Pons (tissue), 1 donor: ENCODE data around the gene OPCML.

ENCODE experiments used
- DNase-seq: peaks from one replicate; pipeline ENCODE4 v3.0.0-alpha.2; 2016; ENCODE audit warnings: low spot score

The OPCML gene

DNA sequence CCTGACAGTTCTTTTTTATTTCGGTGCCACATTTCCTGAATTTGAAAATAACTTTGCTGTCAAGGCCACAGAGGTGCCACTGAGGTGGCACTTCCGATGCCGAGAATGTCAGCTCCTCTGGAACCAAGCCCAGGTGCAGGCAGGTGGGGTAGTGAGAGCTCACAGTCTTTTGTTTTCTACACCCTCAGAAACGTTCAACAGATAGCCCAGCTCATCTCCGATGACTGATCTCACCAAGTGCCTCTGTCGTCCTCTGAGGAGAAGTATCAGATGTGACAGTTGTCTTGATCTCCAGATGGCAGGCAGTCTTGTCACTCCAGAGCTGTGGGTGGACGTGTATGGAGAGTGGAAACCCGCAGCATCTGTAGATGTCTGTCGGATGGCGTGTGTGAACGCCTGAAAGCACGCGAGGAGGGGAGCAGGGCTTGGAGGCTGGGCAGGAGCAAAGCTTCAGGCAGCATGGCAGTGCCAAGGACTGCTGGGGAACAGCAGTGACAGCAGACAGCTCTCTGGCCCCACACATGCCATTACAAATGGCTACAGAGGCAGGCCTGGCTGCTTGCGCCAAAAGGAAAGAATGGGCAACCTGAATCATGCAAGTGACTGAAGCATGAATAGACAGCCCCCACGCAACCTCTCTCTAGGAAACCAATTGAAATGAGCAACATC lies 877.0 kb downstream of the OPCML start:
- DNase-seq: no peak

DNA sequence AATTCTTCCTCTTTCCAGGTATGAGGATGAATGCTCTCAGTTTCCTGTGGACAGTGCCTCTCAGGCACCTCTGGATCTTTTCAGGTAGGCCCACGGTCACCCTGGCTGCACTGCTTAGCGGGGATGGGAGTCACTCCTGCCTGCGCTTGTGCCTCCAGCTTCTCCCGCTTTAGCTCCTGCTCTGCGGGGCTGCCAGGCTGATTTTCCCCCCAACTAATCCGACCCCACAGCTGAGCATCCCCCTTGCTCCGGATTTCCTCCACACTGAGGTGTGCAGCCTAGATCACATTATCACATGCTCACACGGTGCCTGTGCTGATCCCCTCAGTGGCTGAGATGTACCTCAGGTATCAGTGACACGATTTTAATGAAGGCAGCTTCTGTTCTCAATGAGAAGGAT lies 879.1 kb downstream of the OPCML start:
- no peak for DNase-seq

DNA sequence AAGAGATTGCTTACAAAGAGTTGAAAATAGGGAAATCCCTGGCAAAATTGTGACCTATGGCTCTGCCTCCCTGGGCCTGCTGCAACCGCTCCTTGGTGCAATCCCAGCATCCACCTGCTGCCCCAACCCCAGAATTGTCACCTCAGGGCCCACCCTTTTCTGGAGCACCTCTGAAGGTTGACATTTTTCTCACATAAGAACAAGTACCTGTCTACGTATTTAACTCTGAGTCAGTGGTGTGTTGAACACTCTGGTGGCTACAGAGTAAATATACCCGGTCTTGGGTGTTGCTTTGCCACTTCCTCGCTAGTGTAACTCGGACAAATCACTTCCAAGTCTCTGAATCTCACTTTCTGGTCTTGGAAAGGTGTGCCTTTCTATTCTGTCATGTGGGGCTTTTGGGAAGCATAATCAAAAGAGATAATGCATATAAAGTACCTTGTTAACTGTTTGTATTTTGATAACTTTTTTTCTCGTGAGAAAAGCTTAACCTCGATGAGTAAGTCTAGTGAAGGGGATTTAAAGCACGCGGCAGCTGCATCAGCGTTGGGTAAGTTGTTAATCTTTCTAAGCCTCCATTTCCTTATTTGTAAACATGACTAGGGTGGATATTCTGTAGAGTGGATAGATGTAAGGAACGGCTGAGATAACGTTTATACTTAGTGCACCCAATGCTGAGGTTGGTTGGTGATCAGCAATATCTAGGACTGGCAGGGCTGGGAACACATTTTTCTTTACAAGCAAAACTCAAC lies 881.2 kb downstream of the OPCML start:
- DNase-seq: no peak

DNA sequence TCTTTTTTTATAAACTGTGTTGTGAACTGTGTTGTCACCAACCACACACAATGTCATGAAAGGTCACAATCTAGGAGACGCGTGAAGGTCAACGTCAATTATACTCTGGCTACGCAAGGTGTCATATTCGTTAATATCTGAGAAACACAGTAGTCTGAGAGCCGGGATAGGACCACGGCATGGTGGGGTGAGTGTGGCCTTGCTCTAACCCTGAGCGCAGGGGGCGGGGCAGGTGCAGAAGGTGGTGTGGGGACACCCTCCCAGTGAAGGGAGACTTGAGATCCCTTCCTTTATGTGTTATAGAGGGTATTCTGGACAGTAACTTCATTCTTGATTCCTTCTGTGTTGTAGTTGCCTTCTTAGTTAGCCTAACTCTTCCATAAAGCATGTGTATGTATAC lies 883.0 kb downstream of the OPCML start:
- DNase-seq: no peak

DNA sequence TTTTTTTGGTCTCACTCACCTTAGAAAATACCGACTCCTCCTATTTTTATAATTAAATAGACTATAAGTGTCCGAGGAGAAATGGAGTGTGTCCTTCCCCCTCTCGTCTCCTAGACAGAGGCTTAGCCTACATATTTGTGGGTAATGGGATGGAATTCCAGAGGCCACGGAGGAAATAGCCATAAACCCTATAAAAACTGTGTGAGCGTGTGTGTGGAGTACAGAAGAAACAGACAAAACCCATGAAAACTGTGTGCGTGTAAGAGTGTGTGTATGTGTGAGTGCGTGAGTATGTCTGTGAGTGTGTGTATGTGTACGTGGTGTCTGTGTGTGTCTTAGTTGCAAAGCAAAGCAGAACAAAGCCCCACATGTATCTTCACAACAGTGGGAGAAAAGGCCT lies 883.5 kb downstream of the OPCML start:
- no peak for DNase-seq

DNA sequence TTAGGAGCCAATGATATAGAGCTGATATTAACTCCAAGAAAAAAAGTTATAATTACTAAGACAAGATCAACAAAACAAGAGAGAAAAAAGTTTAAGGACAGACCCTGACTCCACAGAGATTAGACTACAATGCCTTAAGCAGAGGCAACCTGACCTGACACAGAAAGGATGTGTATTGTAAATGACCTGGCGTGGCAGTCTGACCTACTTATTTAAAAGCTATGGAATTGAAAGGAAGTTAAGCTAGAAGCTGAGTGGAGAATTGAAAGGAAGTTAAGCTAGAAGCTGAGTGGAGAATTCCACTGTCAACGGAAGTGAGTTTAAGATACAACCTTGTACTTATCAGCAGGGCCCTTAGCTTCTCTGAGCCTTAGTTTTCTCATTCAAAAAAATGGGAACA lies 885.4 kb downstream of the OPCML start:
- no peak for DNase-seq

DNA sequence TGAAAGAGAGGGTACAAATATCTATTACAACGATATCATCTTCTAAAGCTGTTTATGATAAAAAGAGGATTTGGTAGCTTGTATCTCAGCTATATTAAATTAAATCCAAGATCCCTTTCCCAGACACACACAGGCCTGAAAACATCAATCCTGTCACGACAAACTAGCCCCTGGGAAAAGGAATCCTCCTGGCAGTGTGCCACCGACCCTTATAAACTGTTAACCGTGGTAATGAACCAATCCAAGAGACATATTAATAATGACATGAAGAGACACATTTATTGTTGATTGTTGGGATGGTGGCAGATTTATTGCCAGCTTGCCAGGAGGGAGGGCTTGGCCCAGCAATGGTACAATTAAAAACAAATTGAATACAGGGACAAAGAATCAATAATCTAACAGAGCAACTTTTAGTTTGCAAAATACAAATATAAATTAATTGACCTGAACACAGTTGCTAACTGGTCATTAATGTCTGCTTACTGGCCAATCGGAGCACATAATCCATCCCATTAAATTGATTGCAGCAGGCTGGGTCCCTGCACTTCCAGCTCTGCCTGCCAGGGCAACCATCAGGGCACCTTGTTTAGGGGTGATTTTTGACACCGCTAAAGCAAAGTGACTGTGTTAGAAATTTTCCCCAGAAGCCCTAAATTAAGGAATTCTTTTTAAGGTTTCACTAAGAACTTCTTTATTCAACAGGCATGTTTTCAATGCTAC lies 887.6 kb downstream of the OPCML start:
- DNase-seq: no peak

DNA sequence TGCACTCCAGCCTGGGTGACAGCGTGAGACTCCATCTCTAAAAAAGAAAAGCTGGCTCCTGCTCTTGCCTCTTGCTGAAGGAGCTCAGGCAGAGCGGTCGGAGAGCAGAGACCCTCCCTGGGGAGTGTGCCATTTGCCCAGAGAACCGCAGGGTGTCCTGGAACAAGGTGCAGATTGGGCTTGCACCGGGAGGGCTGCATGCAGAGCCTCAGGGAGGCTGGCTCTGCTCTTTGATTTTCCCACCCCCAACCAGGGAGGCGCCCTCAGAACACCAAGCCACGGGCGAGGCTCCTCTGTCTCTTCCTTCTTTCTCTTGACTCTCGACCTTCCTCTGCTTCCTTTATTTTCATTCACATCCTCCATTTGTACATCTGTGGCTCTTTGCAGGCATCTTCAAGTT lies 889.1 kb downstream of the OPCML start:
- DNase-seq: no peak

DNA sequence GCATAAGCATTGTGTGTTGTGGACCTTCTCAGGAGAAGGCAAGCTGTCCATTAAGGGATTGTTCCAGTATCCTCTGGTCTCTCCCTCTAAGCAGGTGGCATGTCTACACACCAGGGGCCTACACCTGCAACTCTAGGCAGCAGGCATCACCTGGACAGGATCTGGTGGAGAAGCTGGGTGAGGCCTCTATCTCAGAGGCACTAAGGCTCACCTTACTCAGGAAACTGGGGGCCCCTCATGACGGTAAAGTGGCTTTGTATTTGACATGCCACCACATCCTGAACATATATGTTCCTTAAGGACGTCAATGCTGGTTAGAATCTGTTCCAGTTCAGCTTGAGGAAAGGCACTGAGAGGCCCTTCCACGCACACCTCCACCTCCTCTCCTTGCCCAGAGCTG lies 891.3 kb downstream of the OPCML start:
- no peak for DNase-seq

DNA sequence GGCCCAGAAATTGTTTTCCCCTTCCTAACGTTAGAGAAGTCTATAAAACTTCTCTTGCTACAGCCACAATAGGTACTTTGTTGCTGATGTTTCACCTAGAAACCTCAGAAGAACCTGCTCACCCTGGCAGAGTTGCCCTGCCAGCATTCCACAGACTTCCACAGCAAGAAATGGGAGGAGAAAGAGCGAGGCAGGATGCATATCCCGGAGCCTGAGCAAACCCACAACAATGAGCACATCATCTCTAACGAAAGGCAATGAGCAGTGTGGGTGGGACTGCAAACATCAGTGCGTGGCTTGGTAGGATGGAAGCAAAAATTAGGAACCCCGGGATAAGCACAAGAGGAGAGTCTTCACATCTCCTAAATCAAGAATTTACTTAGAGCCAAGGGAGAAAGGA lies 892.3 kb downstream of the OPCML start:
- no peak for DNase-seq

DNA sequence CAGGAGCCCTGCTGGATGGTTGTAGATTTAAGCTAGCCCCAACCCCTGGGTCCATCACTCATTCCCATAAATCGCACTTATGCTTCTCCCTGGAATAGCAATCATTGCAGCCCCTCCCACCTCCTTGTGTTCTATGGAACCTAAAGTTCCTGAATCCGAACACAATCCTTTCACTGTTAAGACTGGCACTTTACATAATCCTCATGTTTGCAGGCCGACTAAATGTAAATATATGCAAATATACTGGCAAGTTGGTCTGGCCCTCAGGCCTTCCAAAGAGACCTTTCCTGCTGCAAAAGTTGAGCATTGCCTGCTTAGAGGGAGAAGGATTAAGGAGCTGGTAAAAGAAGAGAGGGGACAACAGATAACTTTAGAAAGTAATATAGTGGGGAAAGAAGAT lies 892.9 kb downstream of the OPCML start:
- no peak for DNase-seq

DNA sequence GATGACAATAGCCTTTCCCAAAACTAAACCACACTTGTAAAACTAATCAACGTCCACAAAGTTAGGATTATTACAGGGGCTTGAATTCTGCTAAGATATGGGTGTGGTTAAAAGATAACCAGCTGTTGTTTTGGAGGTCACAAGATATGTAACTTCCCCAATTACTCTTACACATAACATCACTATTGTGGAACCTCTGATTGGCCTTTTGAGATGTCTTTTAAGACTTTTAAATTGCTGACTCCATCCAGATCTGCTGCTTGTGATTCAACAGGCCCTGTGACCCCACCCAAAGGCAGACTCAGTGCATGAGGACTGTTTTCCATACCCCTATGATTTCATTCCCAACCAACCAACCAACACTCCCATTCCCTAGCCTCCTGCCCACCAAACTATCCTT lies 893.9 kb downstream of the OPCML start:
- no peak for DNase-seq

DNA sequence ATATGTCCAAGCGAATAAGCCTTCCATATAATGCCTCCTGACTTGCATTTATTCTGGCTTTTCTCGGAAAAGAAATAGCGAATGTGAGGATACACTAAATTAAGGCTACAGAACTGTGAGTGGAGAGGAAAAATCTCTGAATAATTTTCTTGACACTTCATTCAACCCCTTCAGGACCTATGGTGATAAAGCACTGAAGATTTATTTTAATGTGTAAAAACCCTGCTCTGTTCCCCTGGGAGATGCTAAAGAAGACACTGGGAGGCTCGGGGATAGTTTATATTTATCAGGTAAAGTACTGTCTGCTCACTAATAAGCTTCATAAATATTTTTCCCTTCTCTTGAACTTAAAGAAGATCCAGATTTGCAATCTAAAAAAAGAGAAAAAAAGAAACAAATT lies 895.8 kb downstream of the OPCML start:
- no peak for DNase-seq

DNA sequence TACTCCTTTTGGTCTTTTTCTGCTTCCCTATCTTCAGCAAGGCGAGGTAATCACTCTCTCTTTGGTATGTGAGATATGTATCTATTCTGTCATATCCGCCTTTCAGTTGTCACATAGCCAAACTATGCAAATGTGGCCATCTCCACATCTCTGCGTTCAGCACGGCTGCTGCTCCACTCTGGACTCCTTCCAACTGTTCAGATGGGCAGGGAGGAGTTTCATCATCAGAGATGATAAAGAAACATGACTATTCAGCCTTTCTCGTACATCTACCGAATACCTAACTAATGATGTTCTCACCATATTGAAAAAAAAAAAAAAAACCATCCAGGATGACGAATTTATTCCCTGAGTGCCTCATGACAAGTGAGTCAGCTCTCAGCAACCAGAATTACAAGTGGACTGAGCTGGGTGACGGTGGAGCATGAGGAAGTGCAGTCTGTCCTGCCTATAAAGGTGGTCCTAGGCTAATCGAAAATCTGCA lies 899.6 kb downstream of the OPCML start:
- no peak for DNase-seq

DNA sequence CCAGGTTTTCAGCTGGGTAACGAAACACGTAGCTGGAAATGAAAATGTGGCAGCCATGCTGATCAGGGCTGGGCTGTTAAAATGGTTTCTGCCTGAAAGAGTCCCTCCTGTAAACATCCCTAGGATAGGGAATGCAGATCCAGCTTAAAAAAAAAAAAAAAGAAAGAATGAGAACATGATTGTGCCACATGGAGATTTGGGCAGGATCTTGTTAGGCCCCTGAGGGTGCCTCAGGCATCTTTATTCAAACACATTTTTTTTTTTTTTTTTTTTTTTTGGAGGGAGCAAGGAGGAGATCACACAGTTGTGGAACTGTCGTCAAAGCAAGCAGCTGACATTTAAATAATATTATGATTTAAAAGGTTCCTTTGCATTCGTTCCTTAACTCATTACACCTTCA lies 900.3 kb downstream of the OPCML start:
- no peak for DNase-seq

DNA sequence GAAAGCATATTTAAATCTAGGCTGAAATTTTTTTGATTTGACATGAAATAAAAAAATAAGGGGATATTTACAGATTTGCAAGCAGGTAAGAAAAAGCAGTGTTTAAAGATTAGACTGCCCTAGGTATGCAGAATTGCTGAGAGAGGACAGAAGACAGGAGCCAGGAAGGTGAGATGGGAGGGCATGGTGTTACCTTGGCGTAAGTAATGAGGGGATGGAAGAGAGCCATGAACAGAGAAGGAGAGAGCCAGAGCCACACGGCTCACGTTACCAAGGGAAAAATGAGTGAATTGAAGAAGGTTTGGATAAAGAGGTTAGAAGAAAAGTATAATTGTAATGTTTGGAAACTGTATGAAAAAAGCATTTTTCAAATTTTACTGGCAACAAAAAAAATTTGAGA lies 904.3 kb downstream of the OPCML start:
- no peak for DNase-seq

DNA sequence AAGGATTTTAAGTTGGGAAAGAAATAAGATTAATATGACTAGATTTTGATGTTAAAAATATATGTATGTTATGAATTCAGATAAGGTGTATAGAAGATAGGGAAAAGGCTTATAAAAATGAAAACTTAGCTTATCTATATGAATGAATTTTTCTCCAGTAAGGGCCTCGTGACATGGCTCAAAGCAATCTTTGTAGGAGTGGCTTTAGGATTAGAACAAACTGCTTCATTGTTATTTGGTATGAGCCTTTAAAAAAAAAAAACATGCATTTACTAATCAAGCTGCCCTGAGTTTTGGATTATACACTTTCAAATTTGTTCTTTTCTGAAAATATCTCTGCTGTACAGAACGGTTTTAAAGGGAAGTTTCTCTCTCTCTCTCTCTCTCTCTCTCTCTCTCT lies 905.9 kb downstream of the OPCML start:
- peak; percentile 51 for DNase-seq

DNA sequence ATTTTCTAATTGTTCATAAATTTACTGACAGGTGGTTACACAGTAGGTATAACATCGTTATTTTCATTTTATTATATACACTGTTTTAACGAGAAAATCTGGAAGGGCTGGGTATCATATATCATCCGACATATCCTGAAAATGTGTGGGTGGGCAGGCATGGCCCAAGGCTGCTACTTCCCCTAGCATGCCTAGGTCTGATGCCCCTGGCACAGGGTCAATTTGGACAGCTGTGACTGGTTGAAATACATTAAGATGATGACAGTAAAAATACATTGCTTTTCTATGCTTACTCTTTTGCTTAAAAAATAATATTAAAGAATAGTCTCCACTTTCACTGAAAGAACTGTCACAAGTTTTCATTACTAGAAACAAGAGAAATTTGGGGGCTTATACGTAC lies 908.8 kb downstream of the OPCML start:
- no peak for DNase-seq

DNA sequence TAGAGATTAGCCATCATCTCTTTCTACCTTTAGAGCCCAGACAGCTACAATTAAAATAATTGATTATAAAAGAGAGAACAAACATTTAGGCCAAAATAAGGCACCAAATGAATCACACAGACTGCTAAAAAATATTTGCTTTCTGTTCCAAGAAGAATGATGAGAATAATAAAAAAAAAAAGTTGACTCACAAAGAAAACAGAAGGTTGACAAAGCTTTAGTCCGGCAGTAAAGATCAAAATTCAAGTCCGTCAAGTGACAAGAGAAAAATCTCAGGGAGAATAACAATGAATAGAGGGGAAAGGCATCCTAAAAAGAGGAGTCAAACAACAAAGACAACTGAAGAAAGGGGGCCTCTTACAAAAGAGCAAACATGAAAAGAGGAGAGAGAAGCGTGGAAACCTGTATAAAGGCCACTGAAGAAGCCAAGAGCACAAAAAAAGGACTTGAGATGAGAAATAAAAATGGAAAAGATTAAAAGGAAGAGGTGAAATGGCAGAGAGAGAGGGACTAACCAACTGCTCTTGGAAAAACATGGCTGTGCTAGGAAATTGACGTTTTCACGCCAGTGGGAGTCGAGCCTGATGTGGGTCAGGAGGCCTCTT lies 910.2 kb downstream of the OPCML start:
- DNase-seq: no peak

DNA sequence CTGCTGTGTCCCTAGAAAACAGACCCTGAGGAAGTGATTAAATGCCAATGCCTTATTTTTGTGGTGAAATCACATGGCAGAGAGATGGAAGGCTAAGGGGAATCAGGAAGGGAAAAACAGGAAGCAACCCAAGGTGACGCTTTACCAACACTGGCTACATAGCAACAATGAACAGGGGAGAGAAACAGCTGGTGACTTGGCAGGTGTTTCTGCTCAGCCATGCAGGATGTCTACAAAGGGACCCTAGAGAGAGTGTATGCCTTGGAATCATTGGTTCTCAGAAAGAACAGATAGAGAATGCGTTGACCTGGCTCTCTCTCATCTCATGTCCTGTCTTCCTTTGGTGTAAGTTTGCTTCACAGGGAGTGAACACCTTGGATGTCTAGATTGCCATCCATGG lies 911.9 kb downstream of the OPCML start:
- no peak for DNase-seq

DNA sequence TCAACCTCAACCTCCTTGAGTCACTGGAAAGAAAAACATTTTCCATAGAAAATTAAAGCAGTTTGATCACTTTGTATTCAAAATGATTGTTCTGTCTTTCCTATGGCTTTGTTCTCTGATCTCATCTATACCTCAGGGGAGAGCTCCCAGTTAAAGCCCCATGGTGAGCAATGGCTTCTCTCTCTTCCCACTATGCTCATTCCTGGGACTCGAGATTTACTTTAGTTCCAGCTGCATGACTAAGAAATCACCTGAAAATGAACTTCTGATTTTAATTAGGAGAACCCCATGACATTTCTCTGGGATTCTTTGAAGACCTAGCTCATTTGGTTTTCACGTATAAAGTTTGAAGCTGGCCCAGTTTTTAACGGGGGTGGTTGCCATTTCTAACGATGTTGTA lies 921.5 kb downstream of the OPCML start:
- DNase-seq: no peak

DNA sequence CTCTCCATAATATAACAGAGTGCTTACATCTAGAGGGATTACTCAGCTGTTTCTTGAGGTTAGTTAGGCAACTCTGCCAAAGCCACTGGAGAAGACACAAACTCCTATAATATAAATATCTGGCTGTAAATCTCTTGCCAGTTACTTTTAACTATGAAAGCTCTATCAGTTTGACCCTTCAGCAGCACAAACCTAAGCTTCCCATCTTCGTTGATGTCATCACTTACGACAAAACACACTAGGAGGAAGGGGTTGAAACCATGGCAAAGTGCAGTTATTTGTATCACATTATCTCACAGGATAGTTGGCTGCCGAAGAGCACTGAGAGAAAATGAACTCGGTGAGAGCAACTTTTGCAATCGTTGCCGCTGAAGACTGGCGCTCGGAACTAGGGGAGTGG lies 922.1 kb downstream of the OPCML start:
- no peak for DNase-seq

DNA sequence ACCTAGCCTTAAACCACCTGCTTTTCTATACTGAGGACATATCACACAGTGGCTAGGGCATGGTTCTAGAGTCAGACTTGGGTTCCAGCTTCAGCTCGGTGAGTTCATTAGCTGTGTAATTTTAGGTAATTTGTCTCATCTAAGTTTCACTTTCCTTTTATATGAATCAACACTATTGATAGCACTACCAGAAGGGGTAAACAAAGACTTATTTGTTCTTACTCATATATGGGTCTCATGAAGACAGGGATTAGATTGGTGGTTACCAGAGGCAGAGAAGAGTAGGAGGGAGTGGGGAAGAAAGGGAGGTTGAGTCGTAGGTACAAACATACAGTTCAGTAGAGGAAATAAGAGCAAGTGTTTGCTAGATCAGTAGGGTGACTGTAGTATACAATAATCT lies 924.7 kb downstream of the OPCML start:
- peak; percentile 80 for DNase-seq
